Hepatocyte (in vitro differentiated cells): ENCODE results near the gene MYLK3. TPM values are rescaled to one million over a fixed set of nuclear protein-coding genes. Genes with fewer than 3 reads are reported as not detected.

Experiments used
- DNase-seq: peaks from one replicate; pipeline ENCODE4 v3.0.0-alpha.2; 2016; ENCODE audit warnings: low spot score
- H2AFZ ChIP-seq: fragments of 200-600 bp; sonication (generic); 2 replicates; pipeline ENCODE4 v1.6.0; 2016; ENCODE audit warnings: antibody characterized with exemption, mild to moderate bottlenecking
- H3K27ac ChIP-seq: fragments of 200-600 bp; sonication (generic); 2 replicates; pipeline ENCODE4 v1.5.1; 2016; ENCODE audit warnings: mild to moderate bottlenecking
- H3K27me3 ChIP-seq: fragments of 200-600 bp; sonication (generic); 2 replicates; pipeline ENCODE4 v1.6.1; 2016
- H3K36me3 ChIP-seq: fragments of 200-600 bp; sonication (generic); replicated peaks from 2 replicates; pipeline ENCODE4 v1.5.1; 2016; ENCODE audit warnings: low read depth; ENCODE audit not compliant: insufficient read depth
- H3K4me1 ChIP-seq: fragments of 200-600 bp; sonication (generic); 2 replicates; pipeline ENCODE4 v1.5.1; 2016; ENCODE audit warnings: mild to moderate bottlenecking, moderate library complexity; ENCODE audit not compliant: insufficient read depth
- H3K4me2 ChIP-seq: fragments of 200-600 bp; sonication (generic); 2 replicates; pipeline ENCODE4 v1.6.0; 2016
- H3K4me3 ChIP-seq: fragments of 200-600 bp; sonication (generic); 2 replicates; pipeline ENCODE4 v1.5.1; 2016; ENCODE audit warnings: mild to moderate bottlenecking
- H3K79me2 ChIP-seq: fragments of 200-600 bp; sonication (generic); 2 replicates; pipeline ENCODE4 v1.6.0; 2017; ENCODE audit warnings: mild to moderate bottlenecking
- H3K9me2 ChIP-seq: fragments of 200-600 bp; sonication (generic); replicated peaks from 2 replicates; pipeline ENCODE4 v1.6.0; 2017; ENCODE audit warnings: mild to moderate bottlenecking; ENCODE audit not compliant: insufficient read depth
- H3K9me3 ChIP-seq: fragments of 200-600 bp; sonication (generic); 2 replicates; pipeline ENCODE4 v1.5.1; 2016; ENCODE audit warnings: low read depth, mild to moderate bottlenecking
- H4K20me1 ChIP-seq: fragments of 200-600 bp; sonication (generic); 2 replicates; pipeline ENCODE4 v1.6.0; 2016; ENCODE audit warnings: mild to moderate bottlenecking; ENCODE audit not compliant: insufficient read depth, poor library complexity, severe bottlenecking
- EZH2 ChIP-seq: fragments of 200-600 bp; sonication (generic); IDR thresholded peaks from 2 replicates; pipeline ENCODE4 v1.6.1; 2016; ENCODE audit warnings: antibody characterized with exemption, mild to moderate bottlenecking, borderline replicate concordance
- EZH2phosphoT487 ChIP-seq: fragments of 200-600 bp; sonication (generic); IDR thresholded peaks from one replicate; pipeline ENCODE4 v1.6.1; 2018; ENCODE audit warnings: antibody characterized with exemption, mild to moderate bottlenecking, low read depth, moderate library complexity; ENCODE audit not compliant: unreplicated experiment, severe bottlenecking
- WGBS: methylation state at CpG from one replicate; pipeline ENCODE4 v1.1.6; 2016; ENCODE audit warnings: low lambda C conversion rate; ENCODE audit errors: missing lambda C conversion rate; 5-methylcytosine and 5-hydroxymethylcytosine counted together
- polyA plus RNA-seq: library from polyadenylated mRNA; unstranded; fragments of >200 nt; fragmentation: Nextera tagmentation; extraction: Ambion mirVana; gene quantifications from 2 replicates; pipeline ENCODE4 v1.2.1, GENCODE V29; 2016
- total RNA-seq: library from RNA; depleted of rRNA; stranded (reverse); fragments of >200 nt; gene quantifications from 2 replicates; pipeline ENCODE4 v1.2.3, GENCODE V29; 2014
- TF ChIP-seq, protein P1 (sequence below): fragments of 200-600 bp; sonication (generic); IDR thresholded peaks from 2 replicates; pipeline ENCODE4 v1.5.1; 2016; ENCODE audit warnings: antibody characterized with exemption, mild to moderate bottlenecking; ENCODE audit not compliant: poor library complexity

MYLK3 gene
- total and polyA plus RNA-seq, 2 experiments from 2014 or later, result 1.9 to 6.5 TPM

DNA sequence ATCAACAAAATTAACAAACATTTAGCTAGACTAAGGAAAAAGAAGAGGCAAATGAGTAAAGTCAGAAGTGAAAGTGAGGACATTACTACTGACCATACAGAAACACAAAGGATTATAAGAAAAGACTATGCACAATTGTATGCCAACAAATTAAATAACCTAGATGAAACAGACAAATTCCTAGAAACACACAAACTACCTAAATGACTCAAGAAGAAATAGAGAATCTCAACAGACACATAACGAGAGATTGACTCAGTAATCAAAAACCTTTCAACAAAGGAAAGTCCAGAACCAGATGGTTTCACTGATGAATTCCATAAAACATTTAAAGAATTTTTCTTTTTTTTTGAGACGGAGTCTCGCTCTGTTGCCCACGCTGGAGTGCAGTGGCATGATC lies 35.7 kb upstream of the MYLK3 start:
- Histone ChIP-seq H3K27ac (no peak overlapping the region), H3K4me1 (peaks cover 11% of the 10 kb centered on the region), H3K36me3 (no peaks in the 10 kb centered on the region), H2AFZ (no peak overlapping the region), H3K9me3 (peaks cover 6% of the 10 kb centered on the region), H3K4me3 (no peak overlapping the region), H3K27me3 (no peaks in the 10 kb centered on the region), H3K9me2 (no peaks in the 10 kb centered on the region), H3K4me2 (no peak overlapping the region), H3K79me2 (no peaks in the 10 kb centered on the region), H4K20me1 (no peaks in the 10 kb centered on the region)
- no peak for DNase-seq
- WGBS, result 77% methylated on average over 4 of the region's 4 CpGs
- no peak for TF ChIP-seq EZH2
- no peak for TF ChIP-seq EZH2phosphoT487
- TF ChIP-seq, protein P1, sequence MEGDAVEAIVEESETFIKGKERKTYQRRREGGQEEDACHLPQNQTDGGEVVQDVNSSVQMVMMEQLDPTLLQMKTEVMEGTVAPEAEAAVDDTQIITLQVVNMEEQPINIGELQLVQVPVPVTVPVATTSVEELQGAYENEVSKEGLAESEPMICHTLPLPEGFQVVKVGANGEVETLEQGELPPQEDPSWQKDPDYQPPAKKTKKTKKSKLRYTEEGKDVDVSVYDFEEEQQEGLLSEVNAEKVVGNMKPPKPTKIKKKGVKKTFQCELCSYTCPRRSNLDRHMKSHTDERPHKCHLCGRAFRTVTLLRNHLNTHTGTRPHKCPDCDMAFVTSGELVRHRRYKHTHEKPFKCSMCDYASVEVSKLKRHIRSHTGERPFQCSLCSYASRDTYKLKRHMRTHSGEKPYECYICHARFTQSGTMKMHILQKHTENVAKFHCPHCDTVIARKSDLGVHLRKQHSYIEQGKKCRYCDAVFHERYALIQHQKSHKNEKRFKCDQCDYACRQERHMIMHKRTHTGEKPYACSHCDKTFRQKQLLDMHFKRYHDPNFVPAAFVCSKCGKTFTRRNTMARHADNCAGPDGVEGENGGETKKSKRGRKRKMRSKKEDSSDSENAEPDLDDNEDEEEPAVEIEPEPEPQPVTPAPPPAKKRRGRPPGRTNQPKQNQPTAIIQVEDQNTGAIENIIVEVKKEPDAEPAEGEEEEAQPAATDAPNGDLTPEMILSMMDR, result no peak

DNA sequence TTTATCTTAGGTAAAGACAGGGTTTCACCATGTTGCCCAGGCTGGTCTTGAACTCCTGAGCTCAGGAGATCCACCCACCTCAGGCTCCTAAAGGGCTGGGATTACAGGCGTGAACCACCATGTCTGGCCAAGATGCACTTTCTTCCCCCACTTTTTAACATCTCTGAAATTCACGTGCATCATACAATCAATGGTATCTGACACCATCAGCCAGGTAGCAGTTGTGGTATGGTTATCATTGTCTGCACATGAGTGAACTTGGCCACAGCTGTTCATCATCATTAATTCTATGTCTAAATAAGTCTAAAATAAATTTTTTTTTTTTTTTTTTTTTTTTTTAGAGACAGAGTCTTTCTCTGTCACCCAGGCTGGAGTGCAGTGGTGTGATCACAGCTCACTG lies 34.2 kb upstream of the MYLK3 start:
- H3K27ac ChIP-seq, result no peak overlapping the region
- H3K36me3 ChIP-seq, result no peaks in the 10 kb centered on the region
- no peaks in the 10 kb centered on the region for H4K20me1 ChIP-seq
- no peaks in the 10 kb centered on the region for H3K27me3 ChIP-seq
- no peak for TF ChIP-seq EZH2
- TF ChIP-seq EZH2phosphoT487, result no peak
- TF ChIP-seq, protein P1, result no peak
- H3K9me2 ChIP-seq, result no peaks in the 10 kb centered on the region
- 97% methylated on average over 2 of the region's 2 CpGs for WGBS
- no peaks in the 10 kb centered on the region for H3K79me2 ChIP-seq
- peaks cover 6% of the 10 kb centered on the region for H3K9me3 ChIP-seq
- peaks cover 11% of the 10 kb centered on the region for H3K4me1 ChIP-seq
- DNase-seq, result no peak
- no peak overlapping the region for H2AFZ ChIP-seq
- no peak overlapping the region for H3K4me2 ChIP-seq
- H3K4me3 ChIP-seq, result no peak overlapping the region

DNA sequence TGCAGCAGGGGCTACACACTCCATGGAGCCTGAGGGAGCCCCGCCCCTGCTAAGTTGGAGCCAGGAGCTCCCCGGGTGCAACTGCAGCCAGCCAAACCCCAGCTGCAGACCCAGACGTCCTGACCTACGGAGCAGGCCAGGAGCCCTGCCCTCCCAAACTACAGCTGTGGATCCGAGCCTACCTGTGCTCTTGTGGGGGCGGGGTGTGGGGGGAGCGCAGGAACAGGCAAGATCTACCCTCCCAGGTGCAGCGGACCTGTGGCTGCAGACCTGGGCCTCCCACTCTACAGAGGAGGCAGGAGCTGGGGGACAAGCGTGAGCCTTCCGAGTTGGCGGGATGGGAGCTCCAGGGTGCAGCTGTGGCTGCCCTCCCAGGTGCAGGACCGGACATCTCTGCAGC lies 29.7 kb upstream of the MYLK3 start:
- 92% methylated on average over 12 of the region's 12 CpGs for WGBS
- Histone ChIP-seq H4K20me1 (no peaks in the 10 kb centered on the region), H3K27ac (no peak overlapping the region), H3K4me1 (no peaks in the 10 kb centered on the region), H3K4me3 (no peak overlapping the region), H3K4me2 (no peak overlapping the region), H3K79me2 (no peaks in the 10 kb centered on the region), H3K36me3 (no peaks in the 10 kb centered on the region), H3K9me2 (no peaks in the 10 kb centered on the region), H2AFZ (no peak overlapping the region), H3K9me3 (no peaks in the 10 kb centered on the region), H3K27me3 (no peaks in the 10 kb centered on the region)
- no peak for DNase-seq
- no peak for TF ChIP-seq EZH2
- no peak for TF ChIP-seq EZH2phosphoT487
- TF ChIP-seq, protein P1, result no peak

DNA sequence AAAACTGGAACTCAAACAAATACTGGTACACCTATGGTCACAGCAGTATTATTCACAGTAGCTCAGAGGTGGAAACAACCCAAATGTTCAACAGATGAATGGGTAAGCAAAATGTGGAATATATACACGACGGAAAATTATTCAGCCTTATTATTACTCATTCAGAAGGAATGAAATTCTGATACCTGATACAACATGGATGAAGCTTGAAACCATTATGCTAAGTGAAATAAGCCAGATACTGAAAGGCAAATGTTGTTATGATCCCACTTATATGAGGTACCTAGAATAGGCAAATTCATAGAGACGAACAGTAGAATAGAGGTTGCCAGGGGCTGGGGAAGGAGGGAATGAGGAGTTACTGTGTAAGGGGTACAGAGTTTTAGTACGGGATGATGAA lies 27.1 kb upstream of the MYLK3 start:
- 84% methylated on average over 4 of the region's 4 CpGs for WGBS
- DNase-seq, result no peak
- Histone ChIP-seq H3K4me1 (no peaks in the 10 kb centered on the region), H2AFZ (no peak overlapping the region), H3K79me2 (no peaks in the 10 kb centered on the region), H3K9me3 (no peaks in the 10 kb centered on the region), H3K9me2 (no peaks in the 10 kb centered on the region), H3K36me3 (no peaks in the 10 kb centered on the region), H3K27me3 (no peaks in the 10 kb centered on the region), H3K4me3 (no peak overlapping the region), H4K20me1 (no peaks in the 10 kb centered on the region), H3K27ac (no peak overlapping the region), H3K4me2 (no peak overlapping the region)
- TF ChIP-seq, protein P1, result no peak
- TF ChIP-seq EZH2, result no peak
- TF ChIP-seq EZH2phosphoT487, result no peak
